Measurements from ENCODE around the gene NOS1. TPM values are rescaled to one million over a fixed set of nuclear protein-coding genes. Genes with fewer than 3 reads are reported as not detected.

The NOS1 gene
- total RNA-seq, 1 experiment from 2014 or later = 2.3 TPM

GRCh38 chr12:117172168-117172567 lies 189.3 kb downstream of the NOS1 start:
- no peak for TF ChIP-seq CTCF (conservative IDR thresholded peaks at IDR 0.05)
- no peak for DNase-seq
- no peaks in the 10 kb centered on the region for H3K9me3 ChIP-seq (ENCODE audit: control insufficient read depth, low read depth, low read length)
- H2BK15ac ChIP-seq (ENCODE audit: low read depth, low read length) = no peak overlapping the region
- no peaks in the 10 kb centered on the region for H3K79me1 ChIP-seq (ENCODE audit: insufficient read depth, low read depth, low read length, poor library complexity, severe bottlenecking)
- H3K27me3 Mint-ChIP-seq (ENCODE audit: low read depth) = no peaks in the 10 kb centered on the region
- H4K91ac ChIP-seq (ENCODE audit: insufficient read length, low read depth, low read length) = no peak overlapping the region
- H3K27ac ChIP-seq (ENCODE audit: insufficient read length, low read depth, low read length) = no peak overlapping the region
- no peak overlapping the region for H2BK20ac ChIP-seq (ENCODE audit: low read depth, low read length, poor library complexity, severe bottlenecking)
- no peak overlapping the region for H3K14ac ChIP-seq (ENCODE audit: insufficient read depth, low read length)
- H3K23me2 ChIP-seq (ENCODE audit: insufficient read length, low read depth, low read length, poor library complexity, severe bottlenecking) = no peaks in the 10 kb centered on the region
- no peak overlapping the region for H3K56ac ChIP-seq (ENCODE audit: insufficient read length, low read depth, low read length)
- no peak overlapping the region for H3K23ac ChIP-seq (ENCODE audit: insufficient read length, low read depth, low read length)
- no peaks in the 10 kb centered on the region for H3K27me3 ChIP-seq (ENCODE audit: insufficient read depth, low read length)
- no peak overlapping the region for H4K8ac ChIP-seq (replicated peaks; ENCODE audit: insufficient read length, low read depth, low read length)
- no peaks in the 10 kb centered on the region for H3K9me3 Mint-ChIP-seq
- H4K5ac ChIP-seq (ENCODE audit: insufficient read length, low read depth, low read length) = no peak overlapping the region
- no peaks in the 10 kb centered on the region for H4K20me1 ChIP-seq (ENCODE audit: control insufficient read depth, insufficient read depth, insufficient read length)
- no peak overlapping the region for H2AK5ac ChIP-seq (ENCODE audit: insufficient read length, low read length)
- no peak overlapping the region for H2AFZ ChIP-seq (ENCODE audit: low read length)
- H3K4me1 Mint-ChIP-seq = no peaks in the 10 kb centered on the region
- no peaks in the 10 kb centered on the region for H3K79me2 ChIP-seq (ENCODE audit: insufficient read depth, low read length)
- WGBS (ENCODE audit: extremely low coverage, insufficient read length, low lambda C conversion rate) = no CpG with 5 or more reads among the region's 3 CpGs
- no peak overlapping the region for H3K4ac ChIP-seq (ENCODE audit: low read depth, low read length)
- H2BK12ac ChIP-seq (ENCODE audit: insufficient read length, low read depth, low read length) = no peak overlapping the region
- H3K36me3 Mint-ChIP-seq (ENCODE audit: insufficient read depth in 1 of 3, low read depth in 3 of 3) = peaks cover 48 to 91% (median 86%) of the 10 kb centered on the region in 3 experiments
- no peak overlapping the region for H2BK5ac ChIP-seq (ENCODE audit: insufficient read length, low read length)
- H3T11ph ChIP-seq (ENCODE audit: low read length) = no peak overlapping the region
- H3K4me2 ChIP-seq (ENCODE audit: insufficient read depth, insufficient read length, low read length) = no peak overlapping the region
- no peak overlapping the region for H2BK120ac ChIP-seq (ENCODE audit: low read depth, low read length, poor library complexity, severe bottlenecking)
- no peak overlapping the region for H3K18ac ChIP-seq (ENCODE audit: insufficient read length, low read depth, low read length)
- no peaks in the 10 kb centered on the region for H3K4me1 ChIP-seq (ENCODE audit: insufficient read depth, low read length)
- H3K9ac ChIP-seq (ENCODE audit: extremely low read depth, insufficient read length, low read length) = no peak overlapping the region
- H3K27ac Mint-ChIP-seq = 0 out of 7 replicates have a peak overlapping the region, but pooled peaks of 1 of the 3 experiments have one; percentile 34
- no peak overlapping the region for H3K4me3 Mint-ChIP-seq
